ENCODE measurements around the gene GSTCD.

DNA sequence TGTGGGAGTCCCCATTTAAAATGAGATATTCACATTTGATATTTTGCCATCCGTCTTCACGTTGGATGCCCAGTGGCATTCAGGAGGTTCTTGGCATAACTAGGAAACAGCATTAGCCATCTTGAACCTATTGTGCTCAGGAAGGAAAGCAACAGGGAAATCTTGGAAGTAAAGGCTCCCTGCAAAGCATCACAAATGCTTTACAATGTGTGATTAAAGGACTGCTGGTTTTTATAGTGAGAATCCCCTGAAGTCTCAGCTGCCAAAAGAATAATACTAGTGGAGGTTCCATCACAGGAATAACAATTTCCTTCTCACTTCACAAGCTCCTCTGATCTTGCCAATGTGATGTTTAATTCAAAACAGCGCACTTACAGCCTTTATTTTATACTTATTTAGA is 137.0 kb downstream of the GSTCD start:
- TF ChIP-seq, protein P1, sequence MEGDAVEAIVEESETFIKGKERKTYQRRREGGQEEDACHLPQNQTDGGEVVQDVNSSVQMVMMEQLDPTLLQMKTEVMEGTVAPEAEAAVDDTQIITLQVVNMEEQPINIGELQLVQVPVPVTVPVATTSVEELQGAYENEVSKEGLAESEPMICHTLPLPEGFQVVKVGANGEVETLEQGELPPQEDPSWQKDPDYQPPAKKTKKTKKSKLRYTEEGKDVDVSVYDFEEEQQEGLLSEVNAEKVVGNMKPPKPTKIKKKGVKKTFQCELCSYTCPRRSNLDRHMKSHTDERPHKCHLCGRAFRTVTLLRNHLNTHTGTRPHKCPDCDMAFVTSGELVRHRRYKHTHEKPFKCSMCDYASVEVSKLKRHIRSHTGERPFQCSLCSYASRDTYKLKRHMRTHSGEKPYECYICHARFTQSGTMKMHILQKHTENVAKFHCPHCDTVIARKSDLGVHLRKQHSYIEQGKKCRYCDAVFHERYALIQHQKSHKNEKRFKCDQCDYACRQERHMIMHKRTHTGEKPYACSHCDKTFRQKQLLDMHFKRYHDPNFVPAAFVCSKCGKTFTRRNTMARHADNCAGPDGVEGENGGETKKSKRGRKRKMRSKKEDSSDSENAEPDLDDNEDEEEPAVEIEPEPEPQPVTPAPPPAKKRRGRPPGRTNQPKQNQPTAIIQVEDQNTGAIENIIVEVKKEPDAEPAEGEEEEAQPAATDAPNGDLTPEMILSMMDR (conservative IDR thresholded peaks at IDR 0.05; ENCODE audit: low read length), result no peak
- no peak for TF ChIP-seq EZH2phosphoT487 (IDR thresholded peaks at IDR 0.05; ENCODE audit: borderline replicate concordance, low read depth, low read length)

Data from OCI-LY7 (cell line).